ENCODE results near the gene GNAL.
A peak's percentile ranks its signal among the peaks of the same experiment; 100 is the strongest.
"Not testable (repeated sequence)": the region's sequence is repeated elsewhere in the genome, so short reads cannot be mapped to it uniquely, and the experiment has no call there.

GNAL gene

GRCh38 chr18:11884396-11885030, 195.4 kb downstream of the GNAL start:
- no peak for DNase-seq

- DNase-seq: no peak
These were observed 196.3 kb downstream of the GNAL start for GRCh38 chr18:11885278-11885947.

- no peak for DNase-seq
These were observed 197.6 kb downstream of the GNAL start for GRCh38 chr18:11886577-11887110.

GRCh38 chr18:11887328-11888128, 198.5 kb downstream of the GNAL start:
- DNase-seq: no peak

GRCh38 chr18:11888726-11889125, 199.7 kb downstream of the GNAL start:
- no peak for DNase-seq

- DNase-seq: no peak
These were observed 200.2 kb downstream of the GNAL start for GRCh38 chr18:11889284-11889683.

- no peak for DNase-seq
These were observed 202.7 kb downstream of the GNAL start for GRCh38 chr18:11891737-11892136.

GRCh38 chr18:11892438-11892837, 203.4 kb downstream of the GNAL start:
- not testable (repeated sequence) for DNase-seq

- DNase-seq: no peak
These were observed 208.7 kb downstream of the GNAL start for GRCh38 chr18:11897781-11898180.

- DNase-seq: no peak
These were observed 210.0 kb downstream of the GNAL start for GRCh38 chr18:11899063-11899462.

GRCh38 chr18:11901826-11902438, 212.9 kb downstream of the GNAL start:
- DNase-seq: no peak

- no peak for DNase-seq
These were observed 213.6 kb downstream of the GNAL start for GRCh38 chr18:11902522-11903292.

GRCh38 chr18:11905613-11906012, 216.5 kb downstream of the GNAL start:
- no peak for DNase-seq

GRCh38 chr18:11906176-11906575, 217.1 kb downstream of the GNAL start:
- no peak for DNase-seq

GRCh38 chr18:11906926-11907874, 218.1 kb downstream of the GNAL start:
- no peak for DNase-seq

- peak; percentile 83 for DNase-seq
These were observed 219.4 kb downstream of the GNAL start, which contains the start of gene MPPE1 for GRCh38 chr18:11908182-11909060. Gene MPPE1, minus strand, starts transcription at chr18:11908317. Its CDS starts 11,053 bp downstream, at chr18:11897264.

- DNase-seq: no peak
These were observed 220.0 kb downstream of the GNAL start for GRCh38 chr18:11909061-11909455.

- peak; percentile 32 for DNase-seq
These were observed 220.5 kb downstream of the GNAL start for GRCh38 chr18:11909591-11910026.

GRCh38 chr18:11916880-11917279, 227.8 kb downstream of the GNAL start:
- not testable (repeated sequence) for DNase-seq

GRCh38 chr18:11919522-11919921, 230.5 kb downstream of the GNAL start:
- not testable (repeated sequence) for DNase-seq

Data from fibroblast of skin of right quadriceps (primary cell).